Epithelial cell of alveolus of lung (primary cell): Measurements from ENCODE around the gene NRAP. TPM values are rescaled to one million over a fixed set of nuclear protein-coding genes. Genes with fewer than 3 reads are reported as not detected.

Source experiments
- total RNA-seq: library from RNA; depleted of rRNA; stranded (reverse); fragments of >200 nt; gene quantifications from 2 replicates; pipeline ENCODE4 v1.2.1, GENCODE V29; 2015

The NRAP gene, protein sequence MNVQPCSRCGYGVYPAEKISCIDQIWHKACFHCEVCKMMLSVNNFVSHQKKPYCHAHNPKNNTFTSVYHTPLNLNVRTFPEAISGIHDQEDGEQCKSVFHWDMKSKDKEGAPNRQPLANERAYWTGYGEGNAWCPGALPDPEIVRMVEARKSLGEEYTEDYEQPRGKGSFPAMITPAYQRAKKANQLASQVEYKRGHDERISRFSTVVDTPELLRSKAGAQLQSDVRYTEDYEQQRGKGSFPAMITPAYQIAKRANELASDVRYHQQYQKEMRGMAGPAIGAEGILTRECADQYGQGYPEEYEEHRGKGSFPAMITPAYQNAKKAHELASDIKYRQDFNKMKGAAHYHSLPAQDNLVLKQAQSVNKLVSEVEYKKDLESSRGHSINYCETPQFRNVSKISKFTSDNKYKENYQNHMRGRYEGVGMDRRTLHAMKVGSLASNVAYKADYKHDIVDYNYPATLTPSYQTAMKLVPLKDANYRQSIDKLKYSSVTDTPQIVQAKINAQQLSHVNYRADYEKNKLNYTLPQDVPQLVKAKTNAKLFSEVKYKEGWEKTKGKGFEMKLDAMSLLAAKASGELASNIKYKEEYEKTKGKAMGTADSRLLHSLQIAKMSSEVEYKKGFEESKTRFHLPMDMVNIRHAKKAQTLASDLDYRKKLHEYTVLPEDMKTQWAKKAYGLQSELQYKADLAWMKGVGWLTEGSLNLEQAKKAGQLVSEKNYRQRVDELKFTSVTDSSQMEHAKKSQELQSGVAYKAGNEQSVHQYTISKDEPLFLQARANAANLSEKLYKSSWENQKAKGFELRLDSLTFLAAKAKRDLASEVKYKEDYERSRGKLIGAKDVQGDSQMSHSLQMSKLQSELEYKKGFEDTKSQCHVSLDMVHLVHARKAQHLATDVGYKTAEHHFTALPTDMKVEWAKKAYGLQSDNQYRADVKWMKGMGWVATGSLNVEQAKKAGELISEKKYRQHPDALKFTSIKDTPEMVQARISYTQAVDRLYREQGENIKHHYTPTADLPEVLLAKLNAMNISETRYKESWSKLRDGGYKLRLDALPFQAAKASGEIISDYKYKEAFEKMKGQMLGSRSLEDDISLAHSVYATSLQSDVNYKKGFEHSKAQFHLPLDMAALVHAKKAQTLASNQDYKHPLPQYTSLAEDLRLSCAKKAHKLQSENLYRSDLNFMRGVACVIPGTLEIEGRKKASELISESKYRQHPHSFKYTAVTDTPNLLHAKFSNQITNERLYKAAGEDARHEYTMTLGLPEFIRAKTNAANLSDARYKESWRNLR (N-terminal part only)
- total RNA-seq: not detected in 2 replicates

DNA sequence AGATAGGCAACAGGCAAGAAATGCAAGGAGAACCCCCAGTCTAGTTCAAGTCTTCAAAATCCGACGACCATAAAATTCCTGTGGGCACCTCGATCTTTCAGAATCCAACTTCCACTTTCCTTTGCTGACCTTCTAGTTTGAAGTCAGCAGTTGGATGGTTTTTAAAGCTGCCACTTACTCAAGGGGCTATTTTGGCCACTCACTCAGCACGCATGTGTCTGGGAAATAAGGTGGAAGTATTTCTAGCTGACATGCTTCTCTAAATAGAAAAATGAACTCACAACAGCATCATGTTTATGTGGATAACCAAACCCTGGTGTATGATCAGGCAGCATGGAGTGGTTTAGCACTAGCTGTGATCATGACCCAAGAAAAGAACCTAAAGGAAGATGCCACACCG lies at the start of gene NRAP:
Gene NRAP, minus strand, starts transcription at position 134 of the 400 bp plus-strand sequence. CDS start 159 bp downstream, outside the sequence.

DNA sequence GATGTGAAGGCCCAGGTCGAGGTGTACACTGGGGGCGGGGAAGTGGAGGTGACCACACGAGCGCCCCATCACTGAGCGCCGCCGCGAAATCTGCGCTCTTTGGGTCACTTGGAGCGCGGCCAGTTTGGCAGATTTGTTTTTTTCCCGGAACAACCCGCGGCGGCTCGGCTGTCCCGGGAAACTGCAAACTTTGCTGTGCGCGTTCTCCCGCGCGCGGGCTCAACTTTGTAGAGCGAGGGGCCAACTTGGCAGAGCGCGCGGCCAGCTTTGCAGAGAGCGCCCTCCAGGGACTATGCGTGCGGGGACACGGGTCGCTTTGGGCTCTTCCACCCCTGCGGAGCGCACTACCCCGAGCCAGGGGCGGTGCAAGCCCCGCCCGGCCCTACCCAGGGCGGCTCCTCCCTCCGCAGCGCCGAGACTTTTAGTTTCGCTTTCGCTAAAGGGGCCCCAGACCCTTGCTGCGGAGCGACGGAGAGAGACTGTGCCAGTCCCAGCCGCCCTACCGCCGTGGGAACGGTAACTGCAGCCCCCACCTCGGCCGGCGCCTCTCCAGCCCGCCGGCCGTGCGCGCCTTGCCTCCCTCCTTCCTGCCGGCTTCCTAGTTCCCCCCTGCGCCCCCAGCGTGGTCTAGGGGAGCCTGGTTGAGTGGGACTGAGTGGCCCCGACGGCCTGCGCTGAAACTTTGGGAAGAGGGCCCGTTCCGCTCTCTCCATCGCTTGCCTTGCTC lies 15.8 kb upstream of the NRAP start, which contains the start of gene CASP7:
Gene CASP7, plus strand, starts transcription at position 450 of the 727 bp plus-strand sequence. CDS start 17,582 bp downstream, outside the sequence.

DNA sequence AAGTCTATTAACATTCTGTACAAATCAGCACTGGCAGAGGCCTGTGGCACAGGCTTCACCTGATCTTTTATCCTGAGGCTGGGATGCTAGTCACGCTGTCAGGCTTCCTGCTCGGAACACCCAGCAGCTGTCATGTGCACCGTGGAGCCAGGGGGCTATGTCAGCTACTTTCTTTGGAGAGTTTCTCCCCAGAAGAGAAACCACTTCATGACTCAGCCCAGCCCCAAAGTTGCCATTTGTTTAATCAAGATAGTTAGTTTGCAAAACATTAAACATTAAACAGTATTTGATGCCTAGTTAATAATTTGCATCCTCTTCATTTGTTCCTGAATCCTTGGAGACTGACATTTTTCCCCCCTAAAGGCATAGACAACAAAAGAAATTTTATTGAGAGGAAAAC lies 111.1 kb downstream of the NRAP start, which contains the start of gene HABP2:
Gene HABP2, plus strand, starts transcription at position 353 of the 400 bp plus-strand sequence. CDS start 69 bp downstream, outside the sequence.

Other genes starting within 250 kb of the NRAP start
- gene HABP2, start 111.0 kb downstream of the NRAP start, total RNA-seq: not detected in 2 replicates
- 19.5 and 34.6 TPM in 2 replicates for gene CASP7, start 15.9 kb upstream of the NRAP start, total RNA-seq
- gene PLEKHS1, start 87.6 kb upstream of the NRAP start, total RNA-seq: not detected in 2 replicates
- gene DCLRE1A, start 190.0 kb upstream of the NRAP start, total RNA-seq: 4.1 and 5.4 TPM in 2 replicates
- 9.2 and 15.2 TPM in 2 replicates for gene NHLRC2, start 190.6 kb upstream of the NRAP start, total RNA-seq